Bronchial epithelial cell (primary cell): ENCODE data around the gene NR1H3. TPM values are rescaled to one million over a fixed set of nuclear protein-coding genes. Genes with fewer than 3 reads are reported as not detected.

Experiments used
- DNase-seq: peaks from one replicate; pipeline ENCODE4 v3.0.0-alpha.2; 2010; ENCODE audit warnings: low read depth
- FAIRE-seq: peaks from 2 replicates; lab custom pipeline; 2011; peaks lifted over from hg19 to GRCh38; lab: Jason Lieb, UNC
- H3K27me3 ChIP-seq: 2 replicates; pipeline ENCODE4 v1.5.1; 2011; ENCODE audit warnings: low read length; ENCODE audit not compliant: control insufficient read depth, insufficient read depth
- H3K36me3 ChIP-seq: 2 replicates; pipeline ENCODE4 v1.5.1; 2011; ENCODE audit warnings: low read length; ENCODE audit not compliant: control insufficient read depth, insufficient read depth
- H3K4me3 ChIP-seq: 2 replicates; pipeline ENCODE4 v1.5.1; 2011; ENCODE audit warnings: mild to moderate bottlenecking, low read depth, low read length, control low read depth
- CTCF ChIP-seq: IDR thresholded peaks from 2 replicates; pipeline ENCODE4 v1.5.1; 2011; ENCODE audit warnings: mild to moderate bottlenecking, moderate library complexity, low read length, control low read depth, inconsistent platforms; ENCODE audit not compliant: insufficient read depth, severe bottlenecking
- total RNA-seq: library from RNA; depleted of rRNA; stranded (reverse); fragments of >200 nt; gene quantifications from 2 replicates; pipeline ENCODE4 v1.2.1, GENCODE V29; 2014

Gene NR1H3
- total RNA-seq, 1 donor from 2014 or later = 9.5 TPM

DNA sequence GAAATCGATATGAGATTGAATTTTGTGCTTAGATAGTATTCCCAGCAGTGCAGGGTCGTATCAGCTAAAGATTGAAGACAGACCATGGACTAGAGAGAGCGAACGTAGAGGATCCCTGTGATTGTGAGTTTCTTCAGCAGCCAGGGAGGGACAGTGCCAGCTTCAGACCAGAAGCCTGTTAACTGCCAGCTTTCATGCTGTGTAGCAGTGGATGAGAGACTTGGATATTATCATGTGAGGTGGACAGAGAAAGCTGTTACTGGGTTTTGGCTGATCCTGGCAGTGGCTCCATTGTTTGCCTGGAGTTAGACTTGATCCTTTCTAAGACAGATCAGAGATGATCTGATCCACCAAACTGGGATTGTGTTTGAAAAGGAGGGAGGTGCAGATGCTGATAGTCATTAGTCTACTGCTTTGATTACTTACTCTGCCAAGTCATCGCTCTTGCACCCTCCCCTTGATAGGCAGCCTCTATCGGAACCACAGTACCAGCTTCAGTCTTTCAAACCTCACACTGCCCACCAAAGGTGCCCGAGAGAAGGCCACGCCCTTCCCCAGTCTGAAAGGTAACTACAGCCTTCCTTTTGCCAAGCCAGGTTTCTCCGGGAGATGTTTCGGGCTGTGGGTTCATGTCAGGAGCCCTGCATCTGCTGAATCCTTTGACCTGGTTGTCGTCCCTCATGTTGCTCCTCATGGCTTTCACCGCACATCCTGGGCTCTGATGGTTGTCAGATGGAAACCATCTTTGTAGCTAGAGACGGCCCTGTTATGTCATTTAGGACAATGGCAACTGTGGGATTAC lies 28.4 kb downstream of the NR1H3 start:
- DNase-seq (no peak), FAIRE-seq (peak; percentile 95)

GRCh38 chr11:47288066-47288465 lies 30.3 kb downstream of the NR1H3 start:
- no peak for FAIRE-seq
- DNase-seq = no peak
- Histone ChIP-seq H3K27me3 (no peaks in the 10 kb centered on the region), H3K36me3 (peaks cover 24% of the 10 kb centered on the region), H3K4me3 (no peak overlapping the region)
- TF ChIP-seq CTCF = no peak

More for the DNA sequence above, 28.4 kb downstream of the NR1H3 start:
- Histone ChIP-seq H3K27me3 (no peaks in the 10 kb centered on the region), H3K36me3 (peaks cover 30% of the 10 kb centered on the region), H3K4me3 (no peak overlapping the region)
- no peak for TF ChIP-seq CTCF

- TF ChIP-seq CTCF = no peak
- Histone ChIP-seq H3K4me3 (no peak overlapping the region), H3K36me3 (peaks cover 18% of the 10 kb centered on the region), H3K27me3 (no peaks in the 10 kb centered on the region)
- FAIRE-seq (no peak), DNase-seq (no peak)
Observed at GRCh38 chr11:47289856-47290255, 32.1 kb downstream of the NR1H3 start.

GRCh38 chr11:47295385-47295784 lies 37.6 kb downstream of the NR1H3 start:
- Histone ChIP-seq H3K4me3 (no peak overlapping the region), H3K27me3 (no peaks in the 10 kb centered on the region), H3K36me3 (peaks cover 9% of the 10 kb centered on the region)
- no peak for TF ChIP-seq CTCF
- no peak for FAIRE-seq
- DNase-seq = no peak

- FAIRE-seq = no peak
- Histone ChIP-seq H3K4me3 (no peak overlapping the region), H3K36me3 (peaks cover 9% of the 10 kb centered on the region), H3K27me3 (no peaks in the 10 kb centered on the region)
- peak; percentile 12 for DNase-seq
- TF ChIP-seq CTCF = no peak
Observed at GRCh38 chr11:47296045-47296444, 38.2 kb downstream of the NR1H3 start.
